Head of caudate nucleus (tissue), 42 donors: ENCODE data around the gene HSPA1A.
"Not testable (repeated sequence)": the region's sequence is repeated elsewhere in the genome, so short reads cannot be mapped to it uniquely, and the experiment has no call there.

Source experiments
- DNase-seq, 42 donors: peaks; one replicate each; pipeline versions ENCODE4 v3.0.0 to v3.0.0-alpha.2; 2020 to 2021; ENCODE audit warnings: mixed read lengths in 7 of 42
- intact Hi-C: fragments of 100-400 bp; cut with DNase I; formaldehyde crosslinking; loops from one replicate; pipeline ENCODE4 v1.15.0; 2022

Gene HSPA1A

GRCh38 chr6:31827286-31828079 is 12.1 kb downstream of the HSPA1A start, which contains the start of gene HSPA1B:
Gene HSPA1B, plus strand, starts transcription at chr6:31827738. Its CDS starts 213 bp downstream, at chr6:31827951.
- intact Hi-C loops: no loop called here
- peak; percentile 88 to 100 (median 98) for DNase-seq

DNA sequence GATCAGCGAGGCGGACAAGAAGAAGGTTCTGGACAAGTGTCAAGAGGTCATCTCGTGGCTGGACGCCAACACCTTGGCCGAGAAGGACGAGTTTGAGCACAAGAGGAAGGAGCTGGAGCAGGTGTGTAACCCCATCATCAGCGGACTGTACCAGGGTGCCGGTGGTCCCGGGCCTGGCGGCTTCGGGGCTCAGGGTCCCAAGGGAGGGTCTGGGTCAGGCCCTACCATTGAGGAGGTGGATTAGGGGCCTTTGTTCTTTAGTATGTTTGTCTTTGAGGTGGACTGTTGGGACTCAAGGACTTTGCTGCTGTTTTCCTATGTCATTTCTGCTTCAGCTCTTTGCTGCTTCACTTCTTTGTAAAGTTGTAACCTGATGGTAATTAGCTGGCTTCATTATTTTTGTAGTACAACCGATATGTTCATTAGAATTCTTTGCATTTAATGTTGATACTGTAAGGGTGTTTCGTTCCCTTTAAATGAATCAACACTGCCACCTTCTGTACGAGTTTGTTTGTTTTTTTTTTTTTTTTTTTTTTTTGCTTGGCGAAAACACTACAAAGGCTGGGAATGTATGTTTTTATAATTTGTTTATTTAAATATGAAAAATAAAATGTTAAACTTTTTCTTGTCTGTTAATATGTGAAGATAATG is 14.4 kb downstream of the HSPA1A start:
- peak in 15 of 42 donors; percentile 24 to 78 (median 37) for DNase-seq
- intact Hi-C loops: loop anchor here (2.0 kb wide), 1 partner anchor 149 kb away; the partner anchor contains the start of gene LY6G5C

DNA sequence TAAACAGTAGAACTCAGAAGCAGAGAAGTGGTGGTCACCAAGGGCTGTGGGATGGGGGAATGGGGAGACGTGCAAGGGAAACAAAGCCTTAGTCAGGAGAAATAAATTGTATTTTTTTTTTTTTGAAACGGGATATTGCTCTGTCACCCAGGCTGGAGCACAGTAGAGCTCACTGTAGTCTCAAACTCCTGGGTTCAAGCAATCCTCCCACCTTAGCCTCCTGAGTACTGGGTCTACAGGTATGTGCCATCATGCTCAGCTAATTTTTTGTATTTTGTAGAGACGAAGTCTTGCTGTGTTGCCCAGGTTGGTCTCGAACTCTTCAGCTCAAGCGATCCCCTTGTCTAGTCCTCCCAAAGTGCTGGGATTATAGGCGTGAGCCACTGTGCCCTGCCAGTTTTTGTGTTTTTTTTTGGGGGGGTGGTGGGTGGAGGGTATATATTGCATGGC is 15.6 kb downstream of the HSPA1A start:
- intact Hi-C loops: loop anchor here (2.0 kb wide), 1 partner anchor 150 kb away; the partner anchor contains the start of gene LY6G5C
- no peak for DNase-seq

- peak in 1 of 42 donors; percentile 53 for DNase-seq
- intact Hi-C loops: loop anchor here (2.0 kb wide), 1 partner anchor 151 kb away; the partner anchor contains the start of gene LY6G5C
These were observed 16.2 kb downstream of the HSPA1A start for GRCh38 chr6:31831350-31832215.

- intact Hi-C loops: no loop called here
- DNase-seq: peak; percentile 69 to 94 (median 88)
These were observed 19.3 kb downstream of the HSPA1A start for GRCh38 chr6:31834367-31835250.

DNA sequence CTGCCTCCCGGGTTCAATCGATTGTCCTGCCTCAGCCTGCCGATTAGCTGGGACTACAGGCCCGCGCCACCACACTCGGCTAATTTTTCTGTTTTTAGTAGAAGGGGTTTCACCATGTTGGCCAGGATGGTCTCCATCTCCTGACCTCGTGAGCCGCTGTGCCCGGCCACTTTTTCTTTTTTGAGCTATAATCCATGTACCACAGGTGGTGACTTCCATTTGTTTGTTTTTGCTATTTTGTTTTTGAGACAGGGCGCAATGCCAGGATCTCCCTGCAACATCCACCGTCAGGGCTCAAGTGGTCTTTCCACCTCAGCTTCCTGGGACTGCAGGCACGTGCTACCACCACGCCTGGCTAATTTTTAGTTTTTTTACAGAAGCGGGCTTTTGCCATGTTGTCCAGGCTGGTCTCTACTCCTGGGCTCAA is 20.7 kb downstream of the HSPA1A start:
- no peak for DNase-seq
- intact Hi-C loops: no loop called here

DNA sequence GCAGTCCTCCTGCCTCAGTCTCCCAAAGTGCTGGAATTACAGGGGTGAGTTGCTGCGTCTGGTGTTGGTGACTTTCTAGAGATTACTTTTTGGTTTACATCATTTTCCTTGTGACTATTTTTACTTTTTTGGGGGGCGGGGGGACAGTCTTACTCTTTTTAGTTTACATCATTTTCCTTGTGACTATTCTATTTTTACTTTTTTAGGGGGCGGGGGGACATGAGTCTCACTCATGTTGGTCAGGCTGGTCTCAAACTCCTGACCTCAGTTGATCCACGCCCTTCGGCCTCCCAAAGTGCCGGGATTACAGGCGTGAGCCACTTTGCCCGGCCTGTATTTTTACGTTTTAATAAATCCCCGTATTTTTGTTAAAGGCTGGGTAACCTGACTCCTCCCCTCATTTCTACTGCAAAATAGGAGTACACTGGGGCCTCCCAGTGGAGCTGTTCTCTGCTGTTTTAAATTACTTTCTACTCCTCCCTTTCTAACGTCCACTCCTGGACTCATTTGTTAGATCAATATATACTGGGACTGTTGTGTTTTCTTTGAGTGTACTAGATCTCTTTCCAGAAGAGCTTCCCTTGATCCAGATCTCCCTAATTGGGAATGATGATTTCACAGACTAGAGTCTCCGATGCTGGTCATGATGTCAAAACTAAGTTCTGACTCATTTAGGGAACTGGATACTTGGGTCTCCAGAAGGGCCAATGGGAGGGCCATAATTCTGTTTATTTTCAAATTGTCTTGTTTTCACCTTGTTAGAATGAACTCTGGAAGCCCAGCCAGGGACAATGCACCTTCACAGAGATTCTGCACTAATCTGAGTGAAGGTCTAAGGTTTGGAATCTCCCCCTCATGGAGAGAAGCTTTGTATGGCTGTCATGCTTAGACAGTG is 21.4 kb downstream of the HSPA1A start:
- DNase-seq: no peak
- intact Hi-C loops: no loop called here

DNA sequence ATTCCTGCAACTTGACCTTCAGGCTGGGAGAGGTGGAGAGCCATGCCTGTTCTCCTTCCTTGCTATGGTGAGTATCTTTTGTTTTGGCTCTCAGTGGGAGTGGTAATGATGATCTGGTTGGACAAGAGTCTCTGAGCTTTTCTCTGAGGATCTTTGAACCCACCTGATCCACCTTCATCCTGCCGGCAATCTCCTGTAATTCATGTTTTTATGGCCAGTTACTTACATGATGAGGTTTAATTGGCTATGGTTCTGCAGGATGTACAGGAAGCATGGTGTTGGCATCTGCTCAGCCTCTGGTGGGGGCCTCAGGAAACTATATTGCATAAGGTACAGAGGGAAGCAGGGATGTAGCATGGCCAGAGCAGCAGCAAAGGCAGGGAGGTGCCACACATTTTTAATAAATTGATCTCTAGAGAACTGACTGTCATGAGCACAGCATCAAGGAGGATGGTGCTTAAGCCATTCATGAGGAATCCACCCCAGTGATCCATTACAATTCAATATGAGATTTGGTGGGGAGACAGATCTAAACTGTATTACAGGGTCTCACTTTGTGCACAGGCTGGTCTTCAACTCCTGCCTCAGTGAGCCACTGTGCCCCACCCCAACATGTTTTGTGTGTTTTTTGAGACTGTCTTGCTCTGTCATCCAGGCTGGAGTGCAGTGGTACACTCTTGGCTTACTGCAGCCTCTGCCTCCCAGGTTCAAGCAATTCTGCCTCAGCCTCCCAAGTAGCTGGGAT is 22.2 kb downstream of the HSPA1A start:
- no peak for DNase-seq
- intact Hi-C loops: no loop called here

- DNase-seq, intact Hi-C loops: not testable (repeated sequence)
These were observed 22.8 kb downstream of the HSPA1A start for GRCh38 chr6:31838114-31838553.

GRCh38 chr6:31838968-31839367 is 23.6 kb downstream of the HSPA1A start:
- no peak for DNase-seq
- intact Hi-C loops: no loop called here

DNA sequence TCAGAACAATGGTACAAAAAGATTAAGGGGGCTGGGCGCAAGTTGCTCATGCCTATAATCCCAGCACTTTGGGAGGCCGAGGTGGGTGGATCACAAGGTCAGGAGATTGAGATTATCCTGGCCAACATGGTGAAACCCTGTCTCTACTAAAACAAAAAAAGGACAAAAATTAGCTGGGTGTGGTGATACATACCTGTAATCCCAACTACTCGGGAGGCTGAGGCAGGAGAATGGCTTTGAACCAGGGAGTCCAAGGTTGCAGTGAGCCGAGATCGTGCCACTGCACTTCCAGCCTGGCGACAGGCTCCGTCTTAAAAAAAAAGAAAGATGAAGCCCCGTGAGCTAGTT is 24.4 kb downstream of the HSPA1A start:
- intact Hi-C loops, DNase-seq: not testable (repeated sequence)

- intact Hi-C loops: no loop called here
- no peak for DNase-seq
These were observed 26.7 kb downstream of the HSPA1A start for GRCh38 chr6:31842053-31842452.

- no peak for DNase-seq
- intact Hi-C loops: no loop called here
These were observed 29.2 kb downstream of the HSPA1A start for GRCh38 chr6:31844507-31844906.

DNA sequence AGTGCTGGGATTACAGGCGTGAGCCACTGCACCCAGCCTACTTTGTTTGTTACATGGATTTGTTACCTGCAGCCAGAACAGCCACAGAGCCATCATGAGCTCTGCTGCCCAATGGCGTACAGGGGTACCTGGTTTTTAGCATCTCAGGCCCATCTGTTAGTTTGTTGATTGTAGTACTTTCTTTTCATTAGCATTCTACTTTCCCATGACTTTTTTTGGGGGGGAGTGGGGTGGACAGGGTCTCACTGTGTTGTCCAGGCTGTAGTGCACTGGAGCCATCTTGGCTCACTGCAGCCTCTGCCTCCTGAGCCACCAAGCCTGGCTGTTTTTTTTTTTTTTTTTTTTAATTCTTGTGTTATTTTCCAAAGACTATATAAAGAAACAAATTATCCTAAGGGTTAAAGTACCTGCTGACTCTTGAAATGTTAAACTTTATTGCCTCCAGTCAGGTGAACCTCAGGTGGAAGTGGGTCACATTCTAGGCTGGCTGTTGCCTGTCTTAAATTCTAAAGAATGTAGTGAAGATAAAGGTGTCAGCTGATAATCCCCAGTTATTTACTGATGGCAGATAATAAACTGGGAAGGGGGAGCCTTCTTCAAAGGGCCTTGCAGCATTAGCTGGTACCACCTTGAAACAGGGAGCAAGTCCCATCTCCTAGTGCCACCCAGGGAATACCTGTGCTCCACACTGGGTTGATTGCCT is 32.1 kb downstream of the HSPA1A start:
- intact Hi-C loops: no loop called here
- DNase-seq: no peak

DNA sequence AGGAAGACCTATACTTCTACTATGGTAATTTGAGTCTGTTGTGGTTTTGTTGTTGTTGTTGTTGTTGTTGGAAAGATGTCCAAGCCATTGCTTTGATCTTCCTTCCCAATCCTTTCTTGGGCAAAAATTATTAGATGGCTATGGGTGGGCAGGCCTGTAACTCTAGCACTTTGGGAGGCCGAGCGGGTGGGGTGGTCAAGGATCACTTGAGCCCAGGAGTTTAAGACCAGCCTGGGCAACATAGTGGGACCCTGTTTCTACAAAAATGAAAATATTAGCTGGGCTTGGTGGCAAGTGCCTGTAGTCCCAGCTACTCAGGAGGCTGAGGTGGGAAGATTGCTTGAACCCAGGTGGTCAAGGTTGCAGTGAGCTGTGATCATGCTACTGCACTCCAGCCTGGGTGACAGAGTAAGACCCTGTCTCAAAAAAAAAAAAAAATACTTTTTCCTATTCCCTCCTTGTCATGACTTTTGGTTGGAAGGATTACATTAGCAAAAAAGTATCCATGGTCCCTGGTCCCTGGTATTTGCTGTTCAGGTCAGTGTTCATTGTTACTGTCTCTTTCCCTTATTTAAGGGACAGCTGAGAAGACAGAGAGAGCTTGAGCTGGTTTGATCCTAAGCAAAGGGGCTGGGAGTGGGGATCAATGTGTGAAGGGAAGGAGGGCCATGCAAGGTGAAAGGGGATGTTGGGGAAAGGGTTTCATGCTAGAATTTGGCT is 35.6 kb downstream of the HSPA1A start:
- intact Hi-C loops: no loop called here
- no peak for DNase-seq
